Measurements from ENCODE around the gene HEPACAM. TPM values are rescaled to one million over a fixed set of nuclear protein-coding genes. Genes with fewer than 3 reads are reported as not detected.

Gene HEPACAM
- total RNA-seq, 1 donor from 2014 or later, result not detected

- DNase-seq (ENCODE audit: extremely low read depth, low read depth, low spot score), result no peak
Measured at GRCh38 chr11:124943254-124943616, 7.4 kb upstream of the HEPACAM start.

GRCh38 chr11:124942466-124943253, 6.8 kb upstream of the HEPACAM start:
- DNase-seq (ENCODE audit: extremely low read depth, low read depth, low spot score), result no peak

- DNase-seq (ENCODE audit: extremely low read depth, low read depth, low spot score), result no peak
Measured at GRCh38 chr11:124941703-124942102, 5.9 kb upstream of the HEPACAM start.

GRCh38 chr11:124938970-124939369, 3.1 kb upstream of the HEPACAM start:
- DNase-seq (ENCODE audit: extremely low read depth, low read depth, low spot score), result no peak

GRCh38 chr11:124938206-124938765, 2.4 kb upstream of the HEPACAM start:
- no peak for DNase-seq (ENCODE audit: extremely low read depth, low read depth, low spot score)

- no peak for DNase-seq (ENCODE audit: extremely low read depth, low read depth, low spot score)
Measured at GRCh38 chr11:124937336-124937935, 1.6 kb upstream of the HEPACAM start.

GRCh38 chr11:124934862-124935547, 842 bp downstream of the HEPACAM start:
- no peak for DNase-seq (ENCODE audit: extremely low read depth, low read depth, low spot score)

GRCh38 chr11:124930799-124931198, 5.0 kb downstream of the HEPACAM start:
- DNase-seq (ENCODE audit: extremely low read depth, low read depth, low spot score), result no peak

- no peak for DNase-seq (ENCODE audit: extremely low read depth, low read depth, low spot score)
Measured at GRCh38 chr11:124928942-124929665, 6.7 kb downstream of the HEPACAM start.

- no peak for DNase-seq (ENCODE audit: extremely low read depth, low read depth, low spot score)
Measured at GRCh38 chr11:124923296-124923695, 12.6 kb downstream of the HEPACAM start.

GRCh38 chr11:124922831-124923230, 13.0 kb downstream of the HEPACAM start:
- DNase-seq (ENCODE audit: extremely low read depth, low read depth, low spot score), result no peak

- no peak for DNase-seq (ENCODE audit: extremely low read depth, low read depth, low spot score)
Measured at GRCh38 chr11:124920870-124921609, 14.8 kb downstream of the HEPACAM start.

GRCh38 chr11:124920356-124920755, 15.5 kb downstream of the HEPACAM start:
- no peak for DNase-seq (ENCODE audit: extremely low read depth, low read depth, low spot score)

GRCh38 chr11:124919898-124920297, 15.9 kb downstream of the HEPACAM start:
- no peak for DNase-seq (ENCODE audit: extremely low read depth, low read depth, low spot score)

- no peak for DNase-seq (ENCODE audit: extremely low read depth, low read depth, low spot score)
Measured at GRCh38 chr11:124918950-124919349, 16.9 kb downstream of the HEPACAM start, which contains the start of gene HEPN1. TSS of gene HEPN1 (plus strand) at chr11:124919250.

- DNase-seq (ENCODE audit: extremely low read depth, low read depth, low spot score), result no peak
Measured at GRCh38 chr11:124917115-124917637, 18.7 kb downstream of the HEPACAM start.

GRCh38 chr11:124916370-124916710, 19.5 kb downstream of the HEPACAM start:
- no peak for DNase-seq (ENCODE audit: extremely low read depth, low read depth, low spot score)

GRCh38 chr11:124915541-124916369, 20.1 kb downstream of the HEPACAM start:
- no peak for DNase-seq (ENCODE audit: extremely low read depth, low read depth, low spot score)

GRCh38 chr11:124902616-124903015, 33.2 kb downstream of the HEPACAM start:
- no peak for DNase-seq (ENCODE audit: extremely low read depth, low read depth, low spot score)
